Osteocyte (in vitro differentiated cells): ENCODE results near the gene RICTOR. TPM values are rescaled to one million over a fixed set of nuclear protein-coding genes. Genes with fewer than 3 reads are reported as not detected.

Experiments used
- DNase-seq: peaks from one replicate; pipeline ENCODE4 v3.0.0; 2021; ENCODE audit warnings: mixed read lengths; ENCODE audit not compliant: unreplicated experiment; ENCODE audit errors: extremely low spot score
- H3K27ac Mint-ChIP-seq: one replicate; pipeline ENCODE4 v1.8.0; 2021; ENCODE audit warnings: mild to moderate bottlenecking, mixed read lengths; ENCODE audit not compliant: unreplicated experiment
- H3K27me3 Mint-ChIP-seq: one replicate; pipeline ENCODE4 v1.8.0; 2021; ENCODE audit warnings: mixed read lengths; ENCODE audit not compliant: unreplicated experiment
- H3K36me3 Mint-ChIP-seq: one replicate; pipeline ENCODE4 v1.8.0; 2021; ENCODE audit warnings: mixed read lengths; ENCODE audit not compliant: unreplicated experiment
- H3K4me1 Mint-ChIP-seq: one replicate; pipeline ENCODE4 v1.8.0; 2021; ENCODE audit warnings: mixed read lengths; ENCODE audit not compliant: unreplicated experiment
- H3K4me3 Mint-ChIP-seq: one replicate; pipeline ENCODE4 v1.8.0; 2021; ENCODE audit warnings: mild to moderate bottlenecking, moderate library complexity, mixed read lengths; ENCODE audit not compliant: unreplicated experiment
- H3K9me3 Mint-ChIP-seq: one replicate; pipeline ENCODE4 v1.8.0; 2021; ENCODE audit warnings: mixed read lengths; ENCODE audit not compliant: unreplicated experiment
- total RNA-seq: library from RNA; stranded (reverse); gene quantifications from 2 replicates; pipeline ENCODE4 v1.2.1, GENCODE V29; 2021
- TF ChIP-seq, protein P1 (sequence below): fragments of 200-600 bp; sonication (generic); IDR thresholded peaks from 2 replicates; pipeline ENCODE4 v1.5.0; 2021; ENCODE audit warnings: antibody characterized with exemption, mild to moderate bottlenecking, moderate library complexity

The RICTOR gene
- total RNA-seq, 1 donor from 2014 or later, result 31.2 TPM

DNA sequence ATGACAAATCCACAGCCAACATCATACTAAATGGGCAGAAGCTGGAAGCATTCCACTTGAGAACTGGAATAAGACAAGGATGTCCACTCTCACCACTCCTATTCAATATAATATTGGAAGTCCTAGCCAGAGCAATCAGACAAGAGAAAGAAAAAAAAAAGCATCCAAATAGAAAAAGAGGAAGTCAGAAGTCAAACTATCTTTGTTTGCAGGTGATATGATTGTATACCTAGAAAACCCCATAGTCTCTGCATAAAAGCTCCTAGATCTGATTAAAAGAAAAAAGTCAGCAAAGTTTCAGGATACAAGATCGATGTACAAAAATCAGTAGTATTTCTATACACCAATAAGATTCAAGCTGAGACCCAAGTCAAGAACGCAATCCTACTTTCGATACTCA, 162.3 kb downstream of the RICTOR start:
- Mint-ChIP-seq H3K27me3 (no peaks in the 10 kb centered on the region), H3K27ac (no peak overlapping the region), H3K4me1 (no peaks in the 10 kb centered on the region), H3K4me3 (no peak overlapping the region), H3K36me3 (peaks cover 35% of the 10 kb centered on the region), H3K9me3 (peaks cover 33% of the 10 kb centered on the region)
- DNase-seq, result no peak
- TF ChIP-seq, protein P1, sequence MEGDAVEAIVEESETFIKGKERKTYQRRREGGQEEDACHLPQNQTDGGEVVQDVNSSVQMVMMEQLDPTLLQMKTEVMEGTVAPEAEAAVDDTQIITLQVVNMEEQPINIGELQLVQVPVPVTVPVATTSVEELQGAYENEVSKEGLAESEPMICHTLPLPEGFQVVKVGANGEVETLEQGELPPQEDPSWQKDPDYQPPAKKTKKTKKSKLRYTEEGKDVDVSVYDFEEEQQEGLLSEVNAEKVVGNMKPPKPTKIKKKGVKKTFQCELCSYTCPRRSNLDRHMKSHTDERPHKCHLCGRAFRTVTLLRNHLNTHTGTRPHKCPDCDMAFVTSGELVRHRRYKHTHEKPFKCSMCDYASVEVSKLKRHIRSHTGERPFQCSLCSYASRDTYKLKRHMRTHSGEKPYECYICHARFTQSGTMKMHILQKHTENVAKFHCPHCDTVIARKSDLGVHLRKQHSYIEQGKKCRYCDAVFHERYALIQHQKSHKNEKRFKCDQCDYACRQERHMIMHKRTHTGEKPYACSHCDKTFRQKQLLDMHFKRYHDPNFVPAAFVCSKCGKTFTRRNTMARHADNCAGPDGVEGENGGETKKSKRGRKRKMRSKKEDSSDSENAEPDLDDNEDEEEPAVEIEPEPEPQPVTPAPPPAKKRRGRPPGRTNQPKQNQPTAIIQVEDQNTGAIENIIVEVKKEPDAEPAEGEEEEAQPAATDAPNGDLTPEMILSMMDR, result no peak

DNA sequence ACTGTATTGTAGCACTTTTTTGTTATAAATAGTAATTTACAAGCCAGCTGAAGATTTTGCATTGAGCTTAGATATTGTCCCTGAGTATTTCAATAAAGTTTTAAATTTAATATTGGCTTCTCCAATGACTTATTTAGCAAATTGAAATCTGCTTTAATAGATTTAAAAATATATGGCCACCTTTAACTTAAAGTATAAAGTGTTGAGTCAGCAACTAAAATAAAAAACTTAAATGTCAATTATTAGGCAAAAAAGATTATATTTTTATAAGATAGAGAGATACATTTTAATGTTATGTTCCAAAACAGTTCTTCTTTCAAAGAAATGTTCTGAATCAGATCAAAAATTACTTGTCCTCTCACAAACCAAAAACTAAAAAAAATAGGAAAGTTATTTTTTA, 167.7 kb downstream of the RICTOR start:
- peaks cover 6% of the 10 kb centered on the region for H3K4me1 Mint-ChIP-seq
- TF ChIP-seq, protein P1, result no peak
- no peaks in the 10 kb centered on the region for H3K27me3 Mint-ChIP-seq
- peaks cover 31% of the 10 kb centered on the region for H3K9me3 Mint-ChIP-seq
- H3K36me3 Mint-ChIP-seq, result peaks cover 66% of the 10 kb centered on the region
- H3K27ac Mint-ChIP-seq, result no peak overlapping the region
- no peak for DNase-seq
- no peak overlapping the region for H3K4me3 Mint-ChIP-seq

DNA sequence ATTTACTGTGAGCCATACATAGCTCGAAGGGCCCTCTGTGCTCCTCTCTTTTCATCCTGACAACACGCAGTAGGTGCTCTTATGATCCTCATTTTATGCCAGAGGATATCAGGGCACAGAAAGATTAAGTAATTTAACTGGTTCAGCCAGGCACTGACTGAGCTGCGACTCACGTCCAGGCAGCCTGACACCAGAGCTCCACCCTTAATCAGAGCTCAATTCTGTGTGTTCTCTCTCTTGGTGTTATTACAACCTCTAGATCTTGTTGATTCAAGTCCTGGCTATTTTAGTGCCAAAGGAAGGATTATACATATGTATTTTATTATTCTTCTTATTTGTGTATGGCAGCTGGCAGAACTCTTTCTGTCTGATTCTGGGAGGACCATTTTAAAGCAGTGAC, 168.7 kb downstream of the RICTOR start:
- no peak for DNase-seq
- no peak overlapping the region for H3K27ac Mint-ChIP-seq
- TF ChIP-seq, protein P1, result no peak
- peaks cover 25% of the 10 kb centered on the region for H3K9me3 Mint-ChIP-seq
- no peak overlapping the region for H3K4me3 Mint-ChIP-seq
- H3K27me3 Mint-ChIP-seq, result no peaks in the 10 kb centered on the region
- peaks cover 65% of the 10 kb centered on the region for H3K36me3 Mint-ChIP-seq
- peaks cover 6% of the 10 kb centered on the region for H3K4me1 Mint-ChIP-seq

DNA sequence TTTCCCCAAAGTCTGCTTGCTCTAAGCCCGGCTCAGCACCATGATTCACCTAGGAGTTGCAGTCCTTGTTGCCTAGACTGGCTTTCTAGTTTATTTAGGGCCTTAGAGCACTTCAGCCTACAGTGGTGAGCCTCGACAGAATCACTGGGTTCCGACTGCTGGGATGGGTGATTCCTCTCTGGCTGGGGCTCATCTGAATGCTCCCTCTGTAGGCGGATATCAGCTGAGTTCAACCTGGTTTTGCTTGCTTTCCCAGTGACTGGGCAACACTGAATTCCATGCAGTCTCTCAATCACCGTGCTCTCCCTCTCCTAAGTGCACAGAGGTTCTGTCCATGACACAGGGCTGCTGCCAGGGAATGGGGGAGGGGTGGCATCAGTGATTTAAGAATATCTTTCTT, 174.3 kb downstream of the RICTOR start:
- H3K27ac Mint-ChIP-seq, result no peak overlapping the region
- H3K4me3 Mint-ChIP-seq, result no peak overlapping the region
- TF ChIP-seq, protein P1, result no peak
- H3K36me3 Mint-ChIP-seq, result peaks cover 54% of the 10 kb centered on the region
- DNase-seq, result no peak
- peaks cover 41% of the 10 kb centered on the region for H3K9me3 Mint-ChIP-seq
- H3K27me3 Mint-ChIP-seq, result no peaks in the 10 kb centered on the region
- H3K4me1 Mint-ChIP-seq, result no peaks in the 10 kb centered on the region

- TF ChIP-seq, protein P1, result no peak
- Mint-ChIP-seq H3K27ac (no peak overlapping the region), H3K4me3 (no peak overlapping the region), H3K27me3 (no peaks in the 10 kb centered on the region), H3K36me3 (peaks cover 43% of the 10 kb centered on the region), H3K9me3 (peaks cover 36% of the 10 kb centered on the region), H3K4me1 (no peaks in the 10 kb centered on the region)
- no peak for DNase-seq
Measured at GRCh38 chr5:38896760-38897159, 177.4 kb downstream of the RICTOR start.
